ENCODE data around the gene RILPL1. TPM values are rescaled to one million over a fixed set of nuclear protein-coding genes. Genes with fewer than 3 reads are reported as not detected.

Gene RILPL1
- total and polyA plus RNA-seq, 2 donors (not counting 1 experiment from before 2014, with no cell fraction given) = 7.8 to 15.8 TPM

DNA sequence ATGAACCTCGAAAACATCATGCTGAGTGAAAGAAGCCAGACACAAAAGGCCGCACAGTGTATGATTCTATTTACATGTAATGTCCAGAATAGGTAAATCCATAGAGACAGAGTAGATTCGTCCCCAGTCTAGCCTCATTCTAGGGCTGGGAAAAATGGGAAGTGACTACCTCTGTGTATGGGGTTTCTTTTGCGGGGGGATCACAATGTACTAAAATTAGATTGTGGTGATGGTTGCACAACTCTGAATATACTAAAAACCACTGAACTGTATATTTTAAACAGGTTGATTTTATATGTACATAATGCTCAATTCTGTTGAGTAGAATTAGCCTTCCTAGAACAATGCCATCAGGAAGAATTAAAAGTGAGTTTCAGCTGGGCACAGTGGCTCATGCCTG lies 90.7 kb downstream of the RILPL1 start:
- Histone ChIP-seq H3K4me3 (replicated peaks in 1 of 4; ENCODE audit: control extremely low read depth in 1 of 4, insufficient read depth in 1 of 4, low read depth in 3 of 4, low read length in 4 of 4) (no peak overlapping the region), H3K27me3 (ENCODE audit: control insufficient read depth, insufficient read depth, low read length) (no peaks in the 10 kb centered on the region), H2AFZ (ENCODE audit: low read length) (no peak overlapping the region), H3K4me2 (ENCODE audit: extremely low read depth, insufficient read depth, low read length) (no peak overlapping the region), H4K20me1 (ENCODE audit: control insufficient read depth, extremely low read depth, insufficient read depth, low read length) (no peaks in the 10 kb centered on the region), H3K27ac (ENCODE audit: insufficient read depth, low read length) (no peak overlapping the region), H3K79me2 (ENCODE audit: control insufficient read depth, insufficient read depth, low read length) (no peaks in the 10 kb centered on the region), H3K4me1 (ENCODE audit: control insufficient read depth, extremely low read depth, insufficient read depth, low read length) (no peaks in the 10 kb centered on the region), H3K36me3 (ENCODE audit: control insufficient read depth, insufficient read depth, low read length) (no peaks in the 10 kb centered on the region), H3K9me3 (ENCODE audit: control insufficient read depth, insufficient read depth, low read depth, low read length) (no peaks in the 10 kb centered on the region), H3K9ac (ENCODE audit: insufficient read depth, low read length) (no peak overlapping the region)
- DNase-seq (ENCODE audit: low read depth in 2 of 2) = no peak
- TF ChIP-seq, protein P1, sequence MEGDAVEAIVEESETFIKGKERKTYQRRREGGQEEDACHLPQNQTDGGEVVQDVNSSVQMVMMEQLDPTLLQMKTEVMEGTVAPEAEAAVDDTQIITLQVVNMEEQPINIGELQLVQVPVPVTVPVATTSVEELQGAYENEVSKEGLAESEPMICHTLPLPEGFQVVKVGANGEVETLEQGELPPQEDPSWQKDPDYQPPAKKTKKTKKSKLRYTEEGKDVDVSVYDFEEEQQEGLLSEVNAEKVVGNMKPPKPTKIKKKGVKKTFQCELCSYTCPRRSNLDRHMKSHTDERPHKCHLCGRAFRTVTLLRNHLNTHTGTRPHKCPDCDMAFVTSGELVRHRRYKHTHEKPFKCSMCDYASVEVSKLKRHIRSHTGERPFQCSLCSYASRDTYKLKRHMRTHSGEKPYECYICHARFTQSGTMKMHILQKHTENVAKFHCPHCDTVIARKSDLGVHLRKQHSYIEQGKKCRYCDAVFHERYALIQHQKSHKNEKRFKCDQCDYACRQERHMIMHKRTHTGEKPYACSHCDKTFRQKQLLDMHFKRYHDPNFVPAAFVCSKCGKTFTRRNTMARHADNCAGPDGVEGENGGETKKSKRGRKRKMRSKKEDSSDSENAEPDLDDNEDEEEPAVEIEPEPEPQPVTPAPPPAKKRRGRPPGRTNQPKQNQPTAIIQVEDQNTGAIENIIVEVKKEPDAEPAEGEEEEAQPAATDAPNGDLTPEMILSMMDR (conservative IDR thresholded peaks at IDR 0.05 in 1 of 2, IDR thresholded peaks at IDR 0.05 in 1 of 2; ENCODE audit: low read depth in 1 of 2, low read length in 2 of 2) = no peak
- TF ChIP-seq EZH2 (IDR thresholded peaks at IDR 0.05; ENCODE audit: low read length, missing control alignments) = no peak

DNA sequence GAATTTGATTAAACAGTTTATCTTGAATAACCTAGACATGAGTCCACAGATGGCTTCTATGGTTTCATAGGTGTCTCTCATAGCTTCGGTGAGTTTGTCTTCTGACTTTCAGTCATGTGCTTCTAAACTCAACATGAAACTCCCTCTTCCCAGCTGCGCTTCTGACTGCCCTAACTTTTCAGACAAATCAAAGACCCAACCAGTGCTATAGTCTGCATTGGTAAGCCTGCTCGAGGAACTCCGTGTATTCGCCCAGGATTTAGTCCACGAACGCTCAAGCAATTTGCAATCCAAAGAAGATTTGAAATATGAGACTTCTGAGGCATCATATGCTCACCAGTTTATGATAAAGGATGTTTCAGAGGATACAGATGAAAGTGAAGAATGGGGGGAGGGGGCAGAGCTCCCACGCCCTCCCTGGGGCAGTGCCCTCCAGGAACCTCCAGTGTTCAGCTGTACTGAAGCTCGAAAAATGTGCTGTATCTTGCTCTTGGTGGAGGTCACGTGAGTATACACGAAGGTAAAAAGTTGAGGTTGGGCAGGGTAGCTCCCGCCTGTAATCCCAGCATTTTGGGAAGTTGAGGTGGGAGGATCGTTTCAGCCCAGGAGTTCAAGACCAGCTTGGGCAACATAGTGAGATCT lies 91.9 kb downstream of the RILPL1 start:
- Histone ChIP-seq H3K27me3 (ENCODE audit: control insufficient read depth, insufficient read depth, low read length) (no peaks in the 10 kb centered on the region), H3K27ac (ENCODE audit: insufficient read depth, low read length) (no peak overlapping the region), H2AFZ (ENCODE audit: low read length) (no peak overlapping the region), H3K36me3 (ENCODE audit: control insufficient read depth, insufficient read depth, low read length) (no peaks in the 10 kb centered on the region), H4K20me1 (ENCODE audit: control insufficient read depth, extremely low read depth, insufficient read depth, low read length) (no peaks in the 10 kb centered on the region), H3K4me1 (ENCODE audit: control insufficient read depth, extremely low read depth, insufficient read depth, low read length) (no peaks in the 10 kb centered on the region), H3K79me2 (ENCODE audit: control insufficient read depth, insufficient read depth, low read length) (no peaks in the 10 kb centered on the region), H3K9ac (ENCODE audit: insufficient read depth, low read length) (no peak overlapping the region), H3K4me2 (ENCODE audit: extremely low read depth, insufficient read depth, low read length) (no peak overlapping the region), H3K4me3 (replicated peaks in 1 of 4; ENCODE audit: control extremely low read depth in 1 of 4, insufficient read depth in 1 of 4, low read depth in 3 of 4, low read length in 4 of 4) (no peak overlapping the region), H3K9me3 (ENCODE audit: control insufficient read depth, insufficient read depth, low read depth, low read length) (no peaks in the 10 kb centered on the region)
- no peak for TF ChIP-seq EZH2 (IDR thresholded peaks at IDR 0.05; ENCODE audit: low read length, missing control alignments)
- TF ChIP-seq, protein P1 (conservative IDR thresholded peaks at IDR 0.05 in 1 of 2, IDR thresholded peaks at IDR 0.05 in 1 of 2; ENCODE audit: low read depth in 1 of 2, low read length in 2 of 2) = no peak
- no peak for DNase-seq (ENCODE audit: low read depth in 2 of 2)

- Histone ChIP-seq H3K4me2 (ENCODE audit: extremely low read depth, insufficient read depth, low read length) (peak within 1 kb of the TSS; percentile 67), H3K27me3 (ENCODE audit: control insufficient read depth, insufficient read depth, low read length) (no peaks in the 10 kb centered on the region), H3K36me3 (ENCODE audit: control insufficient read depth, insufficient read depth, low read length) (no peaks in the 10 kb centered on the region), H4K20me1 (ENCODE audit: control insufficient read depth, extremely low read depth, insufficient read depth, low read length) (no peaks in the 10 kb centered on the region), H3K9ac (ENCODE audit: insufficient read depth, low read length) (peak within 1 kb of the TSS; percentile 66), H3K79me2 (ENCODE audit: control insufficient read depth, insufficient read depth, low read length) (peaks cover 6% of the 10 kb centered on the region), H3K27ac (ENCODE audit: insufficient read depth, low read length) (peak within 1 kb of the TSS; percentile 42), H2AFZ (ENCODE audit: low read length) (peak within 1 kb of the TSS; percentile 56), H3K9me3 (ENCODE audit: control insufficient read depth, insufficient read depth, low read depth, low read length) (no peaks in the 10 kb centered on the region), H3K4me1 (ENCODE audit: control insufficient read depth, extremely low read depth, insufficient read depth, low read length) (no peaks in the 10 kb centered on the region), H3K4me3 (replicated peaks in 1 of 4; ENCODE audit: control extremely low read depth in 1 of 4, insufficient read depth in 1 of 4, low read depth in 3 of 4, low read length in 4 of 4) (peak within 1 kb of the TSS; percentile 65 to 94 (median 77))
- TF ChIP-seq, protein P1 (conservative IDR thresholded peaks at IDR 0.05 in 1 of 2, IDR thresholded peaks at IDR 0.05 in 1 of 2; ENCODE audit: low read depth in 1 of 2, low read length in 2 of 2) = peak in 1 of 2 donors; percentile 0
- TF ChIP-seq EZH2 (IDR thresholded peaks at IDR 0.05; ENCODE audit: low read length, missing control alignments) = no peak
- peak; percentile 79 to 81 for DNase-seq (ENCODE audit: low read depth in 2 of 2)
These were observed 97.2 kb downstream of the RILPL1 start, which contains the start of gene RILPL2 for GRCh38 chr12:123436017-123436964. Gene RILPL2 (minus strand): TSS chr12:123436684. CDS start chr12:123436420, 264 bp downstream.

Data from fibroblast of lung (primary cell).